HG02981 (cell line): Measurements from ENCODE around the gene HECTD1.
"Not testable (repeated sequence)": the region's sequence is repeated elsewhere in the genome, so short reads cannot be mapped to it uniquely, and the experiment has no call there.

Source experiments
- ATAC-seq: cut with Tn5 transposase; IDR thresholded peaks from one replicate; pipeline ENCODE4 v1.9.1; 2021; ENCODE audit warnings: mild to moderate bottlenecking, moderate library complexity; ENCODE audit not compliant: unreplicated experiment

Gene HECTD1

GRCh38 chr14:31207755-31208545 is at the start of gene HECTD1:
TSS of gene HECTD1 (minus strand) at chr14:31207793. CDS start at chr14:31205936, 1,857 bp downstream.
- ATAC-seq, result peak; percentile 65

GRCh38 chr14:31257244-31257553 is 49.6 kb upstream of the HECTD1 start:
- no peak for ATAC-seq

GRCh38 chr14:31256534-31257243 is 49.1 kb upstream of the HECTD1 start:
- no peak for ATAC-seq

- not testable (repeated sequence) for ATAC-seq
Measured at GRCh38 chr14:31255918-31256317, 48.3 kb upstream of the HECTD1 start.

GRCh38 chr14:31255286-31255685 is 47.7 kb upstream of the HECTD1 start:
- no peak for ATAC-seq

- ATAC-seq, result no peak
Measured at GRCh38 chr14:31253746-31254471, 46.3 kb upstream of the HECTD1 start.

- no peak for ATAC-seq
Measured at GRCh38 chr14:31252865-31253264, 45.3 kb upstream of the HECTD1 start.

GRCh38 chr14:31251028-31251958 is 43.7 kb upstream of the HECTD1 start:
- no peak for ATAC-seq

GRCh38 chr14:31244626-31245025 is 37.0 kb upstream of the HECTD1 start:
- no peak for ATAC-seq

GRCh38 chr14:31243860-31244259 is 36.3 kb upstream of the HECTD1 start:
- ATAC-seq, result no peak

GRCh38 chr14:31242161-31242940 is 34.8 kb upstream of the HECTD1 start:
- not testable (repeated sequence) for ATAC-seq

- no peak for ATAC-seq
Measured at GRCh38 chr14:31241450-31242114, 34.0 kb upstream of the HECTD1 start.

GRCh38 chr14:31239741-31240140 is 32.1 kb upstream of the HECTD1 start:
- no peak for ATAC-seq

- no peak for ATAC-seq
Measured at GRCh38 chr14:31235462-31235861, 27.9 kb upstream of the HECTD1 start.

- no peak for ATAC-seq
Measured at GRCh38 chr14:31232081-31232480, 24.5 kb upstream of the HECTD1 start.

- ATAC-seq, result not testable (repeated sequence)
Measured at GRCh38 chr14:31231272-31231671, 23.7 kb upstream of the HECTD1 start.

- ATAC-seq, result no peak
Measured at GRCh38 chr14:31230573-31230958, 23.0 kb upstream of the HECTD1 start.

- no peak for ATAC-seq
Measured at GRCh38 chr14:31229638-31230572, 22.3 kb upstream of the HECTD1 start.
